ENCODE data around the gene GRIA3. TPM values are rescaled to one million over a fixed set of nuclear protein-coding genes. Genes with fewer than 3 reads are reported as not detected.

Gene GRIA3
- total RNA-seq, 1 experiment from 2014 or later = 1.4 TPM

- no peak overlapping the region for H3K4me3 Mint-ChIP-seq
- Histone ChIP-seq H3K56ac (ENCODE audit: insufficient read length, low read depth, low read length) (no peak overlapping the region), H3K18ac (ENCODE audit: insufficient read length, low read depth, low read length) (no peak overlapping the region), H4K20me1 (ENCODE audit: control insufficient read depth, insufficient read depth, insufficient read length) (no peaks in the 10 kb centered on the region), H3K9me3 (ENCODE audit: control insufficient read depth, low read depth, low read length) (peaks cover 24% of the 10 kb centered on the region), H3K27me3 (ENCODE audit: insufficient read depth, low read length) (no peaks in the 10 kb centered on the region), H3K27ac (ENCODE audit: insufficient read length, low read depth, low read length) (no peak overlapping the region), H2BK12ac (ENCODE audit: insufficient read length, low read depth, low read length) (no peak overlapping the region), H4K5ac (ENCODE audit: insufficient read length, low read depth, low read length) (no peak overlapping the region), H2BK120ac (ENCODE audit: low read depth, low read length, poor library complexity, severe bottlenecking) (no peak overlapping the region), H3K4me2 (ENCODE audit: insufficient read depth, insufficient read length, low read length) (no peak overlapping the region), H3K4me1 (ENCODE audit: insufficient read depth, low read length) (no peaks in the 10 kb centered on the region), H4K8ac (replicated peaks; ENCODE audit: insufficient read length, low read depth, low read length) (no peak overlapping the region), H2BK5ac (ENCODE audit: insufficient read length, low read length) (no peak overlapping the region), H2AFZ (ENCODE audit: low read length) (no peak overlapping the region), H4K91ac (ENCODE audit: insufficient read length, low read depth, low read length) (no peak overlapping the region), H3K23me2 (ENCODE audit: insufficient read length, low read depth, low read length, poor library complexity, severe bottlenecking) (no peaks in the 10 kb centered on the region), H3K9ac (ENCODE audit: extremely low read depth, insufficient read length, low read length) (no peak overlapping the region), H3K79me1 (ENCODE audit: insufficient read depth, low read depth, low read length, poor library complexity, severe bottlenecking) (no peaks in the 10 kb centered on the region), H2BK15ac (ENCODE audit: low read depth, low read length) (no peak overlapping the region), H2AK5ac (ENCODE audit: insufficient read length, low read length) (no peak overlapping the region), H3T11ph (ENCODE audit: low read length) (no peak overlapping the region), H3K23ac (ENCODE audit: insufficient read length, low read depth, low read length) (no peak overlapping the region), H3K14ac (ENCODE audit: insufficient read depth, low read length) (no peak overlapping the region), H2BK20ac (ENCODE audit: low read depth, low read length, poor library complexity, severe bottlenecking) (no peak overlapping the region), H3K79me2 (ENCODE audit: insufficient read depth, low read length) (no peaks in the 10 kb centered on the region), H3K4ac (ENCODE audit: low read depth, low read length) (no peak overlapping the region)
- no peak for TF ChIP-seq CTCF (conservative IDR thresholded peaks at IDR 0.05)
- DNase-seq = no peak
- H3K4me1 Mint-ChIP-seq = no peaks in the 10 kb centered on the region
- H3K27me3 Mint-ChIP-seq (ENCODE audit: low read depth) = peaks cover 2% of the 10 kb centered on the region; the same call in 1 of the 2 replicates
- no CpG with 5 or more reads among the region's 3 CpGs for WGBS (ENCODE audit: extremely low coverage, insufficient read length, low lambda C conversion rate)
- peaks cover 12 to 58% of the 10 kb centered on the region in 2 experiments for H3K9me3 Mint-ChIP-seq
- no peaks in the 10 kb centered on the region; a peak in 2 of 7 replicates for H3K36me3 Mint-ChIP-seq (ENCODE audit: insufficient read depth in 1 of 3, low read depth in 3 of 3)
- H3K27ac Mint-ChIP-seq = no peak overlapping the region; a peak in 1 of 7 replicates
These were observed 107.5 kb downstream of the GRIA3 start for GRCh38 chrX:123291623-123292022.

All from H9 (cell line).